SK-N-SH (cell line): ENCODE measurements around the gene ABCA1. TPM values are rescaled to one million over a fixed set of nuclear protein-coding genes. Genes with fewer than 3 reads are reported as not detected.

Experiments used
- CTCF ChIA-PET: fragments of 300-600, 350-600 bp; formaldehyde crosslinking; extraction: SDS; loops from one replicate; lab custom pipeline; 2021; lab: Yijun Ruan, JAX
- POLR2A ChIA-PET: fragments of 350-600 bp; sonication (Branson Sonifier 250); formaldehyde crosslinking; extraction: SDS; loops from one replicate; lab custom pipeline; 2020; ENCODE audit warnings: antibody characterized with exemption, inconsistent platforms; lab: Yijun Ruan, JAX
- DNase-seq: peaks from one replicate; pipeline ENCODE4 v3.0.0; 2012
- H2AFZ ChIP-seq: fragments of 200-600 bp; sonication (generic); 2 replicates; pipeline ENCODE4 v1.8.1; 2016; ENCODE audit warnings: antibody characterized with exemption, mild to moderate bottlenecking, low read depth
- H3F3A ChIP-seq: fragments of 200-600 bp; sonication (generic); replicated peaks from 2 replicates; pipeline ENCODE3; 2016; ENCODE audit warnings: antibody characterized with exemption, mild to moderate bottlenecking; ENCODE audit not compliant: insufficient read depth
- H3K27ac ChIP-seq, 2 experiments: fragments of 200-500 bp in 1 of 2; fragments of 200-600 bp in 1 of 2; sonication (Bioruptor generic) in 1 of 2; sonication (generic), shearing (Covaris generic) in 1 of 2; 2 replicates each; pipeline versions ENCODE4 v1.5.1 to v1.6.1; 2014 to 2016; ENCODE audit warnings: low read depth in 2 of 2, inconsistent platforms in 1 of 2, low read length in 1 of 2, mild to moderate bottlenecking in 1 of 2, mixed read lengths in 1 of 2
- H3K27me3 ChIP-seq: fragments of 200-600 bp; sonication (generic), shearing (Covaris generic); 2 replicates; pipeline ENCODE4 v1.6.1; 2016; ENCODE audit warnings: mixed run types; ENCODE audit not compliant: insufficient read depth
- H3K36me3 ChIP-seq, 2 experiments: fragments of 200-500 bp in 1 of 2; fragments of 200-600 bp in 1 of 2; sonication (Bioruptor generic) in 1 of 2; sonication (generic) in 1 of 2; replicated peaks in 1 of 2; 2 replicates each; pipeline versions ENCODE3 to v1.5.1; 2014 to 2016; ENCODE audit warnings: low read length in 1 of 2, mild to moderate bottlenecking in 1 of 2; ENCODE audit not compliant: insufficient read depth in 2 of 2, control insufficient read depth in 1 of 2
- H3K4me1 ChIP-seq, 2 experiments: fragments of 200-500 bp in 1 of 2; fragments of 200-600 bp in 1 of 2; sonication (Bioruptor generic) in 1 of 2; sonication (generic), shearing (Covaris generic) in 1 of 2; 2 replicates each; pipeline versions ENCODE4 v1.5.1 to v1.6.1; 2014 to 2016; ENCODE audit warnings: low read depth in 1 of 2, low read length in 1 of 2, mixed run types in 1 of 2; ENCODE audit not compliant: insufficient read depth in 2 of 2, control insufficient read depth in 1 of 2
- H3K4me2 ChIP-seq: fragments of 200-600 bp; sonication (generic), shearing (Covaris generic); 2 replicates; pipeline ENCODE4 v1.6.1; 2017; ENCODE audit warnings: mixed run types
- H3K4me3 ChIP-seq, 2 experiments: fragments of 200-500 bp in 1 of 2; fragments of 200-600 bp in 1 of 2; sonication (Bioruptor generic) in 1 of 2; sonication (generic), shearing (Covaris generic) in 1 of 2; 2 replicates each; pipeline versions ENCODE4 v1.5.1 to v1.8.1; 2014 to 2016; ENCODE audit warnings: low read depth in 2 of 2, inconsistent platforms in 1 of 2, low read length in 1 of 2, mild to moderate bottlenecking in 1 of 2, mixed read lengths in 1 of 2, moderate library complexity in 1 of 2
- H3K79me2 ChIP-seq: fragments of 200-600 bp; sonication (generic); 2 replicates; pipeline ENCODE4 v1.8.1; 2017; ENCODE audit warnings: mild to moderate bottlenecking; ENCODE audit not compliant: insufficient read depth
- H3K9ac ChIP-seq: fragments of 200-600 bp; sonication (generic); 2 replicates; pipeline ENCODE4 v1.6.1; 2017; ENCODE audit warnings: mixed run types
- H3K9me2 ChIP-seq: fragments of 200-600 bp; sonication (generic); 2 replicates; pipeline ENCODE4 v1.6.1; 2017; ENCODE audit warnings: mixed run types
- H3K9me3 ChIP-seq: fragments of 200-600 bp; sonication (generic); 2 replicates; pipeline ENCODE4 v1.6.1; 2017; ENCODE audit warnings: mixed run types, mild to moderate bottlenecking, moderate library complexity
- H4K20me1 ChIP-seq: fragments of 200-600 bp; sonication (generic); 2 replicates; pipeline ENCODE4 v1.6.1; 2017; ENCODE audit warnings: mild to moderate bottlenecking, mixed run types; ENCODE audit not compliant: insufficient read depth
- FOXJ3 ChIP-seq: sonication (generic); formaldehyde crosslinking; IDR thresholded peaks from 2 replicates; pipeline ENCODE4 v1.5.1; 2020; ENCODE audit warnings: mild to moderate bottlenecking, missing genetic modification reagents
- FOXM1 ChIP-seq: IDR thresholded peaks from 2 replicates; pipeline ENCODE4 v1.4.0; 2012; ENCODE audit warnings: low read depth, mild to moderate bottlenecking
- IRF3 ChIP-seq: fragments of 150-350 bp; IDR thresholded peaks from 2 replicates; pipeline ENCODE4 v1.6.1; 2016; ENCODE audit warnings: mild to moderate bottlenecking, low read depth, low read length
- MXI1 ChIP-seq: IDR thresholded peaks from 2 replicates; pipeline ENCODE4 v1.6.1; 2012; ENCODE audit warnings: mild to moderate bottlenecking, low read depth, low read length, improper control_type of control experiment
- RFX5 ChIP-seq: IDR thresholded peaks from 2 replicates; pipeline ENCODE4 v1.6.1; 2012; ENCODE audit warnings: mild to moderate bottlenecking, improper control_type of control experiment, low read length
- SMC3 ChIP-seq: IDR thresholded peaks from 2 replicates; pipeline ENCODE4 v1.6.1; 2012; ENCODE audit warnings: low read depth, low read length, improper control_type of control experiment
- USF1 ChIP-seq: IDR thresholded peaks from 2 replicates; pipeline ENCODE4 v1.4.0; 2012; ENCODE audit warnings: low read depth, borderline replicate concordance
- USF2 ChIP-seq: fragments of 150-350 bp; IDR thresholded peaks from 2 replicates; pipeline ENCODE4 v1.6.1; 2017; ENCODE audit warnings: antibody characterized with exemption, low read length, low read depth, borderline replicate concordance
- ZBTB33 ChIP-seq: IDR thresholded peaks from 2 replicates; pipeline ENCODE4 v1.4.0; 2012; ENCODE audit warnings: low read depth, borderline replicate concordance
- WGBS: methylation state at CpG from one replicate; pipeline ENCODE4 v1.1.6; 2017; ENCODE audit warnings: low lambda C conversion rate; 5-methylcytosine and 5-hydroxymethylcytosine counted together
- polyA plus RNA-seq, 3 experiments: library from polyadenylated mRNA; depleted of rRNA; stranded (reverse); fragments of >200 nt; gene quantifications; 2 replicates each; pipeline ENCODE4 v1.2.3, GENCODE V29; 2012

ABCA1 gene
- polyA plus RNA-seq, 1 of the 3 experiments (the other 2 are of a cell fraction) = 5.3 TPM

GRCh38 chr9:104775574-104775936 lies 152.4 kb downstream of the ABCA1 start (continued):
- TF ChIP-seq ZBTB33 (no peak), USF1 (no peak), SMC3 (no peak)

DNA sequence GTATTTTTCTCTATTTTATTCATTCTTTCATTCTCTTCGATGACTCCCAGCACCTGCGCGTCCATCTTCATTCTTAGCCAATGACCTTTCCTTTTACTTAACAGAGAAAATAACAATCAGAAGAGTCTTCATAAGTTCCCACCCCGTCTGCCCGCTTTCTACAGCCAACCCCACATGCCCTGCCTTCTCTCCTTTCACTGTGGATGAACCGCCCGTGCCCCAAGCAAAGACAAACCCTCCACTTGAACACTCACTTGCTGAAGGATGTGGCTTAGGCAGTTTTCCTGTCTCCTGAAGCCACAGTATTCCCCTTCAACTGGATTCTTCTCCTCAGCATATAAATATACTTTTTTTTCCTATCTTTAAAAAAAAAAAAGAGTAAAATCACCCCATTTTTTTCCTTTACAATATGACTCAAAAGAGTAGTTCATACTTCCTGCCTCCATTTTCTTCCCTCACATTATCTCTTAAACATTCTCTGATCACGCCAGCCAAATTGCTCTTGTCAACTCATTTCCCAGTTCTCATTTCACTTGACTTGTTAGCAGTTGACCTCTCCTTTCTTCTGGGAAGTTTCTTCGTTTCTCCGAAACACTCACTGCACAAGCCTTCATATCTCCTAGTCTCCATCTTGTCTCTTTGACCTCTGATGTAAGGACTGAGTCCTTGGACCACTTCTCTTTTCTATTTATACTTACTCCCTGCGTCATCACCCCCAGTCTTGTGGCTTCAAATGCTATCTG lies 153.0 kb downstream of the ABCA1 start:
- Histone ChIP-seq H2AFZ (no peak overlapping the region), H3K4me2 (no peak overlapping the region), H3K27me3 (no peaks in the 10 kb centered on the region), H3K79me2 (no peaks in the 10 kb centered on the region), H3K36me3 (no peaks in the 10 kb centered on the region), H3K4me3 (no peak overlapping the region), H3K4me1 (no peaks in the 10 kb centered on the region), H3K9ac (no peak overlapping the region), H3F3A (no peaks in the 10 kb centered on the region), H4K20me1 (no peaks in the 10 kb centered on the region), H3K9me3 (no peaks in the 10 kb centered on the region), H3K9me2 (no peaks in the 10 kb centered on the region), H3K27ac (no peak overlapping the region)
- CTCF ChIA-PET = interaction anchor here (0.8 to 1.7 kb wide), 2 partner anchors 386 to 640 kb away, joined by 3 read pairs; no protein-coding TSS in a partner anchor
- TF ChIP-seq IRF3 = no peak
- no peak for TF ChIP-seq RFX5
- no peak for TF ChIP-seq MXI1
- no peak for TF ChIP-seq FOXJ3 (CRISPR knock-in tag)
- no peak for TF ChIP-seq USF2
- TF ChIP-seq ZBTB33 = no peak
- no peak for TF ChIP-seq FOXM1
- DNase-seq = no peak
- POLR2A ChIA-PET = no interaction called here
- 96% methylated on average over 11 of the region's 11 CpGs for WGBS
